GM23248 (cell line): ENCODE measurements around the gene PTPRD. TPM values are rescaled to one million over a fixed set of nuclear protein-coding genes. Genes with fewer than 3 reads are reported as not detected.
"Not testable (repeated sequence)": the region's sequence is repeated elsewhere in the genome, so short reads cannot be mapped to it uniquely, and the experiment has no call there.

Experiments
- DNase-seq: peaks from one replicate; pipeline ENCODE4 v3.0.0-alpha.2; 2015
- H2AFZ ChIP-seq: fragments of 200-600 bp; sonication (generic); 2 replicates; pipeline ENCODE4 v1.6.1; 2016; ENCODE audit warnings: antibody characterized with exemption
- H3F3A ChIP-seq: fragments of 200-600 bp; sonication (generic); 2 replicates; pipeline ENCODE4 v1.6.1; 2016; ENCODE audit warnings: mild to moderate bottlenecking, antibody characterized with exemption, mixed run types; ENCODE audit not compliant: insufficient read depth
- H3K27ac ChIP-seq: fragments of 200-600 bp; sonication (generic); 2 replicates; pipeline ENCODE4 v1.5.1; 2016; ENCODE audit warnings: mild to moderate bottlenecking
- H3K27me3 ChIP-seq: fragments of 200-600 bp; sonication (generic); replicated peaks from 2 replicates; pipeline ENCODE4 v1.6.1; 2016; ENCODE audit warnings: mild to moderate bottlenecking; ENCODE audit not compliant: insufficient read depth
- H3K36me3 ChIP-seq: fragments of 200-600 bp; sonication (generic); 2 replicates; pipeline ENCODE4 v1.6.1; 2016; ENCODE audit warnings: low read depth, mild to moderate bottlenecking
- H3K4me1 ChIP-seq: fragments of 200-600 bp; sonication (generic); 2 replicates; pipeline ENCODE4 v1.6.1; 2016; ENCODE audit warnings: mild to moderate bottlenecking; ENCODE audit not compliant: insufficient read depth
- H3K4me2 ChIP-seq: fragments of 200-600 bp; sonication (generic); one replicate; pipeline ENCODE4 v1.6.1; 2016; ENCODE audit warnings: mild to moderate bottlenecking; ENCODE audit not compliant: unreplicated experiment
- H3K4me3 ChIP-seq: fragments of 200-600 bp; sonication (generic); 2 replicates; pipeline ENCODE4 v1.5.1; 2016; ENCODE audit warnings: mild to moderate bottlenecking
- H3K79me2 ChIP-seq: fragments of 200-600 bp; sonication (generic); 2 replicates; pipeline ENCODE4 v1.6.1; 2016; ENCODE audit warnings: mild to moderate bottlenecking; ENCODE audit not compliant: insufficient read depth
- H3K9ac ChIP-seq: fragments of 200-600 bp; sonication (generic); 2 replicates; pipeline ENCODE4 v1.6.1; 2016; ENCODE audit warnings: mild to moderate bottlenecking
- H3K9me2 ChIP-seq: fragments of 200-600 bp; sonication (generic); 2 replicates; pipeline ENCODE4 v1.6.1; 2016; ENCODE audit warnings: mixed run types, mild to moderate bottlenecking, moderate library complexity; ENCODE audit not compliant: insufficient read depth
- H3K9me3 ChIP-seq: fragments of 200-600 bp; sonication (generic); one replicate; pipeline ENCODE4 v1.6.1; 2017; ENCODE audit warnings: low read depth
- H4K20me1 ChIP-seq: fragments of 200-600 bp; sonication (generic); 2 replicates; pipeline ENCODE4 v1.6.0; 2016; ENCODE audit not compliant: insufficient read depth
- EZH2 ChIP-seq: fragments of 200-600 bp; sonication (generic); IDR thresholded peaks from 2 replicates; pipeline ENCODE4 v1.6.1; 2018; ENCODE audit warnings: antibody characterized with exemption, mild to moderate bottlenecking; ENCODE audit not compliant: insufficient read depth, poor library complexity, severe bottlenecking
- EZH2phosphoT487 ChIP-seq: fragments of 200-600 bp; sonication (generic); IDR thresholded peaks from 2 replicates; pipeline ENCODE4 v1.6.1; 2018; ENCODE audit warnings: antibody characterized with exemption, moderate library complexity, mild to moderate bottlenecking, low read depth; ENCODE audit not compliant: insufficient read depth
- WGBS, 2 experiments: methylation state at CpG; one replicate each; pipeline ENCODE4 v1.1.6; 2015 to 2017; ENCODE audit warnings: low lambda C conversion rate in 2 of 2, low coverage in 1 of 2; ENCODE audit errors: missing lambda C conversion rate in 2 of 2; 5-methylcytosine and 5-hydroxymethylcytosine counted together
- in situ Hi-C: fragments of 300-500 bp; cut with MboI; formaldehyde crosslinking; loops from 2 replicates; pipeline ENCODE4 v1.15.0; 2020
- polyA plus RNA-seq: library from polyadenylated mRNA; unstranded; fragments of >200 nt; fragmentation: Nextera tagmentation; extraction: Ambion mirVana; gene quantifications from 2 replicates; pipeline ENCODE4 v1.2.1, GENCODE V29; 2016
- total RNA-seq: library from RNA; depleted of rRNA; stranded (reverse); fragments of >200 nt; shearing (Covaris generic); gene quantifications from 2 replicates; pipeline ENCODE4 v1.2.3, GENCODE V29; 2014

The PTPRD gene
- total and polyA plus RNA-seq, 2 experiments from 2014 or later = 0.05 TPM; not detected in 1

- Histone ChIP-seq H3K27me3 (no peaks in the 10 kb centered on the region), H3F3A (no peaks in the 10 kb centered on the region), H4K20me1 (no peaks in the 10 kb centered on the region), H2AFZ (no peak overlapping the region), H3K36me3 (no peaks in the 10 kb centered on the region), H3K79me2 (no peaks in the 10 kb centered on the region), H3K4me3 (no peak overlapping the region), H3K9ac (no peak overlapping the region), H3K9me3 (no peaks in the 10 kb centered on the region), H3K4me2 (no peak overlapping the region), H3K9me2 (no peaks in the 10 kb centered on the region), H3K4me1 (no peaks in the 10 kb centered on the region), H3K27ac (no peak overlapping the region)
- TF ChIP-seq EZH2phosphoT487 (no peak), EZH2 (no peak)
- no peak for DNase-seq
- WGBS, 2 experiments = 2 to 6% methylated on average over 2 of the region's 2 CpGs
- in situ Hi-C loops = no loop called here
Measured at GRCh38 chr9:9045572-9045971, 1567.2 kb downstream of the PTPRD start.

DNA sequence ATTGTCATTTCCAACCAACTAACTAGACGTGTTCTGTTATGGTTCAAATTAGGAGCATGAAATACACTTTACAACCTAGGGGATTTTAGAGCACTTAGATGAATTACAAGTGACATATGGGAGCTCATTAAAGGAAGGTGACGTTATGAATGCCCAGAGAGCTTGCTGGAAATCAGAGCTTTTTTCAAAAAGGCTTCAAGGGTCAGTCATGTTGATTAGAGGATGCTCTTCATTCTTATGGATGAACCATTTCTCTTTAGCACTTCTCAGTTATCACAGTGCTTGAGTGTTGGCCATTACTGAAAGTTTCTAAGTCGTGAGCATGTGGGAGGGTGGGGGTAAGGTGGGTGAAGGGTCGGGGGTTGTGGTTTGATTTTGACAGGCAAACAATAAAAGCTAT, 1567.7 kb downstream of the PTPRD start:
- no peak for DNase-seq
- H3K4me2 ChIP-seq = no peak overlapping the region
- no peaks in the 10 kb centered on the region for H3K27me3 ChIP-seq
- no peaks in the 10 kb centered on the region for H3K9me2 ChIP-seq
- H3F3A ChIP-seq = no peaks in the 10 kb centered on the region
- H2AFZ ChIP-seq = no peak overlapping the region
- H3K79me2 ChIP-seq = no peaks in the 10 kb centered on the region
- 2 to 7% methylated on average over 4 of the region's 4 CpGs for WGBS, 2 experiments
- in situ Hi-C loops = no loop called here
- no peak for TF ChIP-seq EZH2
- TF ChIP-seq EZH2phosphoT487 = no peak
- H4K20me1 ChIP-seq = no peaks in the 10 kb centered on the region
- H3K4me3 ChIP-seq = no peak overlapping the region
- no peaks in the 10 kb centered on the region for H3K4me1 ChIP-seq
- H3K9me3 ChIP-seq = no peaks in the 10 kb centered on the region
- no peak overlapping the region for H3K9ac ChIP-seq
- H3K27ac ChIP-seq = no peak overlapping the region
- H3K36me3 ChIP-seq = no peaks in the 10 kb centered on the region

GRCh38 chr9:9043788-9044187, 1569.0 kb downstream of the PTPRD start:
- H3K4me1 ChIP-seq, H3K4me2 ChIP-seq, H3K36me3 ChIP-seq, H3F3A ChIP-seq, H3K27ac ChIP-seq, H3K4me3 ChIP-seq, H3K79me2 ChIP-seq, H4K20me1 ChIP-seq, H2AFZ ChIP-seq, H3K9me3 ChIP-seq, in situ Hi-C loops, H3K27me3 ChIP-seq, H3K9ac ChIP-seq, H3K9me2 ChIP-seq, DNase-seq: not testable (repeated sequence)
- WGBS, 2 experiments = 46 to 63% methylated on average over 3 of the region's 3 CpGs

DNA sequence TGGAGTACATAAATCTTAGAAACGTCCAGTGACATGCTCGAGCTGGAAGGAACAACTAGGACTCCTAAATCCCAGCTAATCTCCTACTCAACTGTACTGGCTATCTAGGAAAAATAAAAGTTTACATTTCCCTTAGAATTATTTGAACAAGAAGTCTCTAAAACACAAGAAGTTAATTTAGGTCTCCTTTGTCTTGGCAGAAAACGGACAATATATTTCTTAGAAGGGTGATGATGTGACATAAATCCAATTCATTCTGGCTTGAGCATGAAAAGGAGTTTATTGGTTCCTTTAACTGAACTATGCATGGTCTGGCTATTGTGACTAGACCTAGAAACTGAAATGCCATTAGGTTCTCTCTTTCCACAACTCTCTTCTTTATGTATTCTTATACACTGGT, 1571.0 kb downstream of the PTPRD start:
- Histone ChIP-seq H3F3A (no peaks in the 10 kb centered on the region), H3K9ac (no peak overlapping the region), H3K4me2 (no peak overlapping the region), H3K27ac (no peak overlapping the region), H3K4me3 (no peak overlapping the region), H4K20me1 (no peaks in the 10 kb centered on the region), H3K9me2 (no peaks in the 10 kb centered on the region), H3K36me3 (no peaks in the 10 kb centered on the region), H3K4me1 (no peaks in the 10 kb centered on the region), H3K27me3 (no peaks in the 10 kb centered on the region), H3K9me3 (no peaks in the 10 kb centered on the region), H3K79me2 (no peaks in the 10 kb centered on the region), H2AFZ (no peak overlapping the region)
- 2 to 3% methylated on average over 3 of the region's 3 CpGs for WGBS, 2 experiments
- TF ChIP-seq EZH2phosphoT487 (no peak), EZH2 (no peak)
- in situ Hi-C loops = no loop called here
- DNase-seq = no peak

GRCh38 chr9:9033022-9033421, 1579.8 kb downstream of the PTPRD start:
- Histone ChIP-seq H3K9me2 (no peaks in the 10 kb centered on the region), H4K20me1 (no peaks in the 10 kb centered on the region), H3F3A (no peaks in the 10 kb centered on the region), H3K79me2 (no peaks in the 10 kb centered on the region), H3K36me3 (no peaks in the 10 kb centered on the region), H3K9me3 (no peaks in the 10 kb centered on the region), H3K4me1 (no peaks in the 10 kb centered on the region), H3K4me2 (no peak overlapping the region), H3K27me3 (no peaks in the 10 kb centered on the region), H3K4me3 (no peak overlapping the region), H2AFZ (no peak overlapping the region), H3K27ac (no peak overlapping the region), H3K9ac (no peak overlapping the region)
- no peak for DNase-seq
- TF ChIP-seq EZH2phosphoT487 = no peak
- TF ChIP-seq EZH2 = no peak
- 22 to 24% methylated on average over 2 of the region's 2 CpGs for WGBS, 2 experiments
- in situ Hi-C loops = no loop called here
